ENCODE data around the gene ADAMTS9.
A peak's percentile ranks its signal among the peaks of the same experiment; 100 is the strongest.

ADAMTS9 gene

DNA sequence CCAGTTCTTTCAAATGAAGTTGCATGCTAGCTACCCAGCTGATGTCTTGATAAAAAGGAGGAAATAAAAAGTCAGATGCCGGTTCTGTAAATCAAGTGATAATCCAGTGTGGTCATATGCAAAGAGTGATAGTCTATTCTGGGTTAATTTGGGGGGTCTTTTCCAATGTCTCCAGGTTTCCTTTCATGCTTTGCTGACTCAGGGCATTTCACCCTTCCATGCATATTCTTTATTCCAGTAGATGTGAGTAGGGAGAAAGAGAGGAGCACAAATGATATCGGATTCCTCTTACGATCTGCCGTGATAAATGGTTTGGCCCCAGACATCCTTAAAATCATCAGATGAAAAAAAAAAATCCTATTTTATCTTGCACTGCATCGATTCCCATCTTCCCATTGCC is 60.8 kb downstream of the ADAMTS9 start:
- Histone ChIP-seq H3K36me3 (replicated peaks in 1 of 2; ENCODE audit: control insufficient read depth in 2 of 2, insufficient read depth in 2 of 2, low read length in 2 of 2) (peaks cover 7 to 13% of the 10 kb centered on the region in 2 donors), H2BK15ac (ENCODE audit: low read length) (no peak overlapping the region), H4K91ac (ENCODE audit: low read depth, low read length, poor library complexity) (no peak overlapping the region), H2BK12ac (ENCODE audit: low read length) (no peak overlapping the region), H3K23ac (ENCODE audit: low read depth, low read length, poor library complexity) (no peak overlapping the region), H3K4me3 (ENCODE audit: low read length in 2 of 2) (no peak overlapping the region), H4K8ac (ENCODE audit: low read depth, low read length) (no peak overlapping the region), H2AK5ac (ENCODE audit: low read depth, low read length) (no peak overlapping the region), H3K4me2 (ENCODE audit: insufficient read depth, low read length, poor library complexity, severe bottlenecking) (no peak overlapping the region), H2BK5ac (ENCODE audit: low read length) (no peak overlapping the region), H2BK120ac (ENCODE audit: low read depth, low read length) (no peak overlapping the region), H3K79me1 (ENCODE audit: low read depth, low read length) (no peaks in the 10 kb centered on the region), H3K14ac (ENCODE audit: low read length) (no peak overlapping the region), H3K4ac (ENCODE audit: low read length) (no peak overlapping the region), H3K4me1 (ENCODE audit: control insufficient read depth in 2 of 2, insufficient read depth in 1 of 2, low read depth in 1 of 2, low read length in 2 of 2) (peaks cover 7 to 14% of the 10 kb centered on the region in 2 donors), H3K18ac (ENCODE audit: low read length) (no peak overlapping the region), H2AFZ (ENCODE audit: low read length) (no peak overlapping the region), H3K9ac (ENCODE audit: low read depth, low read length, poor library complexity) (no peak overlapping the region), H3K27me3 (ENCODE audit: control insufficient read depth in 3 of 3, insufficient read depth in 3 of 3, low read depth in 1 of 3, low read length in 3 of 3) (no peaks in the 10 kb centered on the region), H3K9me3 (replicated peaks in 1 of 2; ENCODE audit: control insufficient read depth in 2 of 2, insufficient read depth in 1 of 2, low read depth in 1 of 2, low read length in 2 of 2) (peaks cover 0 to 2% of the 10 kb centered on the region in 2 donors), H3K27ac (replicated peaks; ENCODE audit: low read length) (peak overlapping the region; percentile 40)
- DNase-seq (ENCODE audit: low spot score), result no peak
- no CpG with 5 or more reads among the region's 5 CpGs for WGBS, 2 donors (ENCODE audit: extremely low coverage in 2 of 2, insufficient read length in 2 of 2, insufficient replicate concordance in 1 of 2)

DNA sequence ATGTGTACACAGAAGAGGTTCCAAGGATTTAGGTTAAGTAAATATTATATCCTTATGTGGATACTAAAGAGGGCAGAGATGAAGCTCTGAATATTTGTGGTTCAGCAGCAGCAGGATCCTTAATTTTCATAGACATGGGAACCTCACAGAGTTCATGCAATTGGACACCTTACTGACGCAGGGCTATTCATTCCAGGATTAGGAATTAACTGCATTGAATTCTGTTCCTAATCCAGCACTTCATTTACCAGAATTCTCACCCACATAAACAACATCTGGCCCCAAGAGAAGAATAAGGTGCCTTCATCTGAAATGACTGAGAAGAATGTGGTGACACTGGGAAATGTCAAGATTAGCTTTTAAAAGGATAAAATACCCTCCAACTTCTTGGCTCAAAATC is 62.4 kb downstream of the ADAMTS9 start:
- Histone ChIP-seq H3K79me1 (ENCODE audit: low read depth, low read length) (no peaks in the 10 kb centered on the region), H3K18ac (ENCODE audit: low read length) (no peak overlapping the region), H3K27me3 (ENCODE audit: control insufficient read depth in 3 of 3, insufficient read depth in 3 of 3, low read depth in 1 of 3, low read length in 3 of 3) (no peaks in the 10 kb centered on the region), H4K91ac (ENCODE audit: low read depth, low read length, poor library complexity) (no peak overlapping the region), H3K4me1 (ENCODE audit: control insufficient read depth in 2 of 2, insufficient read depth in 1 of 2, low read depth in 1 of 2, low read length in 2 of 2) (peaks cover 7 to 14% of the 10 kb centered on the region in 2 donors), H4K8ac (ENCODE audit: low read depth, low read length) (no peak overlapping the region), H2BK15ac (ENCODE audit: low read length) (no peak overlapping the region), H3K36me3 (replicated peaks in 1 of 2; ENCODE audit: control insufficient read depth in 2 of 2, insufficient read depth in 2 of 2, low read length in 2 of 2) (peaks cover 6 to 15% of the 10 kb centered on the region in 2 donors), H3K27ac (replicated peaks; ENCODE audit: low read length) (no peak overlapping the region), H2BK5ac (ENCODE audit: low read length) (no peak overlapping the region), H3K9me3 (replicated peaks in 1 of 2; ENCODE audit: control insufficient read depth in 2 of 2, insufficient read depth in 1 of 2, low read depth in 1 of 2, low read length in 2 of 2) (peaks cover 0 to 2% of the 10 kb centered on the region in 2 donors), H2BK120ac (ENCODE audit: low read depth, low read length) (no peak overlapping the region), H2AK5ac (ENCODE audit: low read depth, low read length) (no peak overlapping the region), H3K14ac (ENCODE audit: low read length) (no peak overlapping the region), H3K4ac (ENCODE audit: low read length) (no peak overlapping the region), H3K4me2 (ENCODE audit: insufficient read depth, low read length, poor library complexity, severe bottlenecking) (no peak overlapping the region), H2BK12ac (ENCODE audit: low read length) (no peak overlapping the region), H3K23ac (ENCODE audit: low read depth, low read length, poor library complexity) (no peak overlapping the region), H3K4me3 (ENCODE audit: low read length in 2 of 2) (no peak overlapping the region), H2AFZ (ENCODE audit: low read length) (no peak overlapping the region), H3K9ac (ENCODE audit: low read depth, low read length, poor library complexity) (no peak overlapping the region)
- no peak for DNase-seq (ENCODE audit: low spot score)
- no CpG with 5 or more reads among the region's 1 CpG for WGBS, 2 donors (ENCODE audit: extremely low coverage in 2 of 2, insufficient read length in 2 of 2, insufficient replicate concordance in 1 of 2)

DNA sequence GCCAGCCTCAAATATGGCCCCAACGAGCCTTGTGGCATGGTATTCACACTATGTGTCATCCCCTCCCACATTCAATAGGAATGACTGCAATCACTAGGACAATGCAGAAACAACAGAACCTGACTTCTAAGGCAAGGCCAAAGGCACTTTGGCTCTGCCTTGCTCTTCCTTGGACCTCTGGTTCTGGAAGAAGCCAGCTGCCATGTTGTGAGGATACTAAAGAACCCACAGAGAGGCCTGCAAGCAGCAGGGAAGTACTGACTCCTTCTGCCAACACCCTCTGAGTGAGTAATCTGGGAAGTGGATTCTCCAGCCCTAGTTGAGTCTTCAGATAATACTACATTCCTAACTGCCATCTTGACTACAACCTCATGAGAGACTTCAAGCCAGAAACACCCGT is 64.7 kb downstream of the ADAMTS9 start:
- peaks cover 2 to 3% of the 10 kb centered on the region in 2 donors for H3K9me3 ChIP-seq (replicated peaks in 1 of 2; ENCODE audit: control insufficient read depth in 2 of 2, insufficient read depth in 1 of 2, low read depth in 1 of 2, low read length in 2 of 2)
- no peak for DNase-seq (ENCODE audit: low spot score)
- H3K4me1 ChIP-seq (ENCODE audit: control insufficient read depth in 2 of 2, insufficient read depth in 1 of 2, low read depth in 1 of 2, low read length in 2 of 2), result peaks cover 7 to 12% of the 10 kb centered on the region in 2 donors
- no peak overlapping the region for H3K27ac ChIP-seq (replicated peaks; ENCODE audit: low read length)
- no peak overlapping the region for H2BK120ac ChIP-seq (ENCODE audit: low read depth, low read length)
- WGBS, 2 donors (ENCODE audit: extremely low coverage in 2 of 2, insufficient read length in 2 of 2, insufficient replicate concordance in 1 of 2), result no CpG with 5 or more reads among the region's 2 CpGs
- no peak overlapping the region for H3K23ac ChIP-seq (ENCODE audit: low read depth, low read length, poor library complexity)
- H3K4ac ChIP-seq (ENCODE audit: low read length), result no peak overlapping the region
- H3K27me3 ChIP-seq (ENCODE audit: control insufficient read depth in 3 of 3, insufficient read depth in 3 of 3, low read depth in 1 of 3, low read length in 3 of 3), result no peaks in the 10 kb centered on the region
- no peak overlapping the region for H2BK5ac ChIP-seq (ENCODE audit: low read length)
- no peaks in the 10 kb centered on the region for H3K79me1 ChIP-seq (ENCODE audit: low read depth, low read length)
- no peak overlapping the region for H3K4me3 ChIP-seq (ENCODE audit: low read length in 2 of 2)
- H3K9ac ChIP-seq (ENCODE audit: low read depth, low read length, poor library complexity), result no peak overlapping the region
- H3K36me3 ChIP-seq (replicated peaks in 1 of 2; ENCODE audit: control insufficient read depth in 2 of 2, insufficient read depth in 2 of 2, low read length in 2 of 2), result peaks cover 15% of the 10 kb centered on the region in 2 donors
- H4K91ac ChIP-seq (ENCODE audit: low read depth, low read length, poor library complexity), result no peak overlapping the region
- H2BK15ac ChIP-seq (ENCODE audit: low read length), result no peak overlapping the region
- no peak overlapping the region for H2BK12ac ChIP-seq (ENCODE audit: low read length)
- H3K4me2 ChIP-seq (ENCODE audit: insufficient read depth, low read length, poor library complexity, severe bottlenecking), result no peak overlapping the region
- H3K18ac ChIP-seq (ENCODE audit: low read length), result peak overlapping the region; percentile 6
- no peak overlapping the region for H3K14ac ChIP-seq (ENCODE audit: low read length)
- no peak overlapping the region for H2AFZ ChIP-seq (ENCODE audit: low read length)
- no peak overlapping the region for H2AK5ac ChIP-seq (ENCODE audit: low read depth, low read length)
- H4K8ac ChIP-seq (ENCODE audit: low read depth, low read length), result no peak overlapping the region

DNA sequence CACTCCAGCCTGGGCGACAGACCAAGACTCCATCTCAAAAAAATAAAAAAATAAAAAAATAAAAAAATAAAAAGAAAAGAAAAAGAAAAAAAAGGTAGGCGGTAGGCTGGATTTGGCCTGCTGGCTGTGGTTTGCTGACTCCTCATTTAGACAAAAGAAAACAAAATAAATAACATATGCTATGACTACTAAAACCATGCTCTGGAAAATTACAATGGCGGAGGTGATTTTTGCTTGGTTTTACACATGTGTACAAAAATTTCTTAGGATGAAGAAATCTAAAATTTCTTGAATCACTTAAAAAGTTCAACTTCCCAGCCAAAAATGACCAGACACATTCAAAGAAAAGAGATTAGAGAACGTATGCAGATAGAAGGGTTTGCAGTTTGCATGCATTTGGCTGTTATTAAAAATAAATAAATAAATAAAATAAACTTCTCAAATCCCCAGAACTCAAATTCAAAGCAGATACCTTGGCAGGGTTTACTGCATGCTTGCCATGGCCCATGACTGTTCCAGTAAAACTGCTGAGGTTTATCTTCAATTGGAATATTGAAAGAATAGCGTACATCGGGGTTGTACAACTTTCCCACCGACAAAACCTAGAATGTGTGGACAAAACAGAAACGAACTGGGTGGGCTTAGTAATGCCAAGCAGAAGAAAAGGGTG is 65.9 kb downstream of the ADAMTS9 start:
- Histone ChIP-seq H2BK15ac (ENCODE audit: low read length) (no peak overlapping the region), H3K14ac (ENCODE audit: low read length) (no peak overlapping the region), H3K27me3 (ENCODE audit: control insufficient read depth in 3 of 3, insufficient read depth in 3 of 3, low read depth in 1 of 3, low read length in 3 of 3) (no peaks in the 10 kb centered on the region), H3K9ac (ENCODE audit: low read depth, low read length, poor library complexity) (no peak overlapping the region), H3K23ac (ENCODE audit: low read depth, low read length, poor library complexity) (no peak overlapping the region), H3K4me3 (ENCODE audit: low read length in 2 of 2) (no peak overlapping the region), H3K4me2 (ENCODE audit: insufficient read depth, low read length, poor library complexity, severe bottlenecking) (no peak overlapping the region), H3K79me1 (ENCODE audit: low read depth, low read length) (no peaks in the 10 kb centered on the region), H3K9me3 (replicated peaks in 1 of 2; ENCODE audit: control insufficient read depth in 2 of 2, insufficient read depth in 1 of 2, low read depth in 1 of 2, low read length in 2 of 2) (peaks cover 2 to 3% of the 10 kb centered on the region in 2 donors), H3K18ac (ENCODE audit: low read length) (no peak overlapping the region), H3K4ac (ENCODE audit: low read length) (no peak overlapping the region), H2AK5ac (ENCODE audit: low read depth, low read length) (no peak overlapping the region), H4K91ac (ENCODE audit: low read depth, low read length, poor library complexity) (no peak overlapping the region), H3K27ac (replicated peaks; ENCODE audit: low read length) (no peak overlapping the region), H3K4me1 (ENCODE audit: control insufficient read depth in 2 of 2, insufficient read depth in 1 of 2, low read depth in 1 of 2, low read length in 2 of 2) (peaks cover 0 to 6% of the 10 kb centered on the region in 2 donors), H4K8ac (ENCODE audit: low read depth, low read length) (no peak overlapping the region), H2BK5ac (ENCODE audit: low read length) (no peak overlapping the region), H2BK120ac (ENCODE audit: low read depth, low read length) (no peak overlapping the region), H2AFZ (ENCODE audit: low read length) (no peak overlapping the region), H3K36me3 (replicated peaks in 1 of 2; ENCODE audit: control insufficient read depth in 2 of 2, insufficient read depth in 2 of 2, low read length in 2 of 2) (peaks cover 15% of the 10 kb centered on the region in 2 donors), H2BK12ac (ENCODE audit: low read length) (no peak overlapping the region)
- WGBS, 2 donors (ENCODE audit: extremely low coverage in 2 of 2, insufficient read length in 2 of 2, insufficient replicate concordance in 1 of 2), result no CpG with 5 or more reads among the region's 8 CpGs
- DNase-seq (ENCODE audit: low spot score), result no peak

Measured in neuronal stem cell (in vitro differentiated cells).